Measurements from ENCODE around the gene NONO.
"Not testable (repeated sequence)": the region's sequence is repeated elsewhere in the genome, so short reads cannot be mapped to it uniquely, and the experiment has no call there.

Gene NONO, protein sequence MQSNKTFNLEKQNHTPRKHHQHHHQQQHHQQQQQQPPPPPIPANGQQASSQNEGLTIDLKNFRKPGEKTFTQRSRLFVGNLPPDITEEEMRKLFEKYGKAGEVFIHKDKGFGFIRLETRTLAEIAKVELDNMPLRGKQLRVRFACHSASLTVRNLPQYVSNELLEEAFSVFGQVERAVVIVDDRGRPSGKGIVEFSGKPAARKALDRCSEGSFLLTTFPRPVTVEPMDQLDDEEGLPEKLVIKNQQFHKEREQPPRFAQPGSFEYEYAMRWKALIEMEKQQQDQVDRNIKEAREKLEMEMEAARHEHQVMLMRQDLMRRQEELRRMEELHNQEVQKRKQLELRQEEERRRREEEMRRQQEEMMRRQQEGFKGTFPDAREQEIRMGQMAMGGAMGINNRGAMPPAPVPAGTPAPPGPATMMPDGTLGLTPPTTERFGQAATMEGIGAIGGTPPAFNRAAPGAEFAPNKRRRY

DNA sequence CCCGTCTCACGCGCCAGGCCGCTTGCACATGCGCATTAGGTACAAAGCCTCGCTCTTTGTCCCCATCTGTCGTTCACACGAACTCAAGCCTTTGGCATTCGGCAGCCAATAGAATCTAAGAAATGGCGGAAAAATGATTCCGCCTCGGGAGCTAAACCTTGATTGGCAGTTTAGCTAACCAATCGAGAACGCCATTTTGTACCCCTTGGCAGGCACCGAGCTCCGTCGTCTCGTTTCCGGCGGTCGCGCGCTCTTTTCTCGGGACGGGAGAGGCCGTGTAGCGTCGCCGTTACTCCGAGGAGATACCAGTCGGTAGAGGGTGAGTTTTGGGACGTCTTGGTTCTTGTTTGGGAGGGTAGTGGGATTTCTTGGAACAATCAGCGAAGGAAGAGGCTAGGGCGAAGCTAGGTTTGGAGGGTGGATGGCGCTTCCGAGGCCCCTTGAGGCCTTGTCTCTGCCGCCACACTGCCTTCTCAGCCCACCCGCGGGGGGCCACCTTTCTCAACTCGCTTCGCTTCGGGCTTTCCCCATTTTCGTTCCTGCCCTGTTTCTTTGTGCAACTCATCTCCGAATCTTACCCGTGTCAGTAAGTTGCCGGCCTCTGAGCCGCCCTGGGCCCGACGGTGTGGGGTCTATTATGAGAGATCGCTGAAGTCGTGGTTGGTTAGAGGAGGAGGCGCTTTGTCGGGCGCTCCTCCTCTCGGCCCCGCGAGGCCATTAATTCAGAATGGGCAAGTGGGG, at the start of gene NONO:
Gene NONO (plus strand): TSS at position 233 of the 741 bp plus-strand sequence. CDS start 7,003 bp downstream, outside the sequence.
- in situ Hi-C loops (cut with MboI; ENCODE audit: low sequenced_read_pairs) = no loop called here

DNA sequence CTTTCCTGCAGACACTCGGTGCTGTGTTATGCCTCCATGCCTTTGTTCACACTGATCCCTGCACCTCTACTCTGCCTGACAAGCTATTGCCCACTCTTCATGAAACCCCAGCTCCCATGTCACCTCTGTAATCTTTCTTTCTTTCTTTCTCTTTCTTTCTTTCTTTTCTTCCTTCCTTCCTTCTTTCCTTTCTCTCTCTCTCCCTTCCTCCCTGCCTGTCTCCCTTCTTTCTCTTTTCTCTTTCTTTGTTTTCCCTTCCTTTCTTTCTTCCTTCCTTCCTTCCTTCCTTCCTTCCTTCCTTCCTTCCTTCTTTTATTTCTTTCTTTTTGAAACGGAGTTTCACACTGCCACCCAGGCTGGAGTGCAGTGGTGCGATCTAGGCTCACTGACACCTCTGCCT, 48.0 kb upstream of the NONO start:
- in situ Hi-C loops (cut with MboI; ENCODE audit: low sequenced_read_pairs) = no loop called here

DNA sequence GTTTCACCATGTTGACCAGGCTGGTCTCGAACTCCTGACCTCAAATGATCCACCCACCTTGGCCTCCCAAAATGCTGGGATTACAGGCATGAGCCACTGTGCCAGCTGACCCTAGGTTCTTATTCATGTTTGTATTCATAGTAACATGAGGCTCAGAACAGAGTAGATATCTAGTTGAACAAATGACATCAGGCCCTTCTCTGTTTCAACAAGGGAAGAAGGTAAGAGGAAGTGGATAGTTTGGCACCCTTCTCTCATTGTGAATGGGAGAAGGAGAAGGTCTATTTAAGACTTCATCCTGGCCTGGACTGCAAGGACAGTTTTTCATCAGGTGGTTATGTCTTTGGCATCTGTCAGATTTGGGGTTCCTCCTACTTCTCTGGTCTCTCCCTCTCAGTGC, 46.6 kb upstream of the NONO start:
- in situ Hi-C loops (cut with MboI; ENCODE audit: low sequenced_read_pairs) = no loop called here

DNA sequence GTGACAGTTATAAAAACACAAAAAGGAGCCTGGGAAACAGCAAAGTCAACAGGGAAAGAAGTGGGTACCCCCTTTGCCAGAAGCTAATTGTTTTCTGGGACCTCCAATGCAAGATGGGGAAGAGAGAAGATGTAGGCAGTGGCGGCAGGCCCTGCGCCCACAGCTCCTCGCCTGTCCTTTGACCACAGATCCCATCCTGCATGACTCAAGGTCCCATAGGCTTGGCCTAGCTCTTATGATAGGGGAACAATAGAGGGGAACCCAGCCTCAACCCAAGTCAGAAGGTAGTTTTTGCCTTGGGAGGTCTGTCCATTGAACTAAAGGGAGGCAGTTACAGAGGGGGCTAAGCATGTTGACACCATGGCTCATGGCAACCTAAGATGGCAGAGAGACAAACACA, 43.7 kb upstream of the NONO start:
- in situ Hi-C loops (cut with MboI; ENCODE audit: low sequenced_read_pairs) = no loop called here

DNA sequence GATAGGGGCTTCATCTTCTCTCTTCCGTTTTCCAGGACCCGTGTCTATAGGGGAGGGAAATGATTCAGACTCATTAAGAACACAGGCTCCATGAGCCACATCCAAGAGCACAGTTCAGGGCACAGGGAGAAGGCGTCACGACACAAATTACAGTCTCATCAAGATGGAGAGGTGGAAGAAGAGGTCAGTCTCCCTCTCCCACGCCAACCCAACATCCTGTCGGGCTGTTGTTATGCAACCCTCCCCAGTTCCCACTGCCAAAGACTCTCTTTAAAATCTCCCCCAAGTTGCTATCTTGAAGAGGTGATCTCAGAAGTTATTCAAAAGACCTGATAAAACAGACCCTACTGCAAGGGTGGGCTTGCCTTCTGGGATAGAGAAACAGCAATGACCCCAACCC, 42.1 kb upstream of the NONO start:
- in situ Hi-C loops (cut with MboI; ENCODE audit: low sequenced_read_pairs) = no loop called here

DNA sequence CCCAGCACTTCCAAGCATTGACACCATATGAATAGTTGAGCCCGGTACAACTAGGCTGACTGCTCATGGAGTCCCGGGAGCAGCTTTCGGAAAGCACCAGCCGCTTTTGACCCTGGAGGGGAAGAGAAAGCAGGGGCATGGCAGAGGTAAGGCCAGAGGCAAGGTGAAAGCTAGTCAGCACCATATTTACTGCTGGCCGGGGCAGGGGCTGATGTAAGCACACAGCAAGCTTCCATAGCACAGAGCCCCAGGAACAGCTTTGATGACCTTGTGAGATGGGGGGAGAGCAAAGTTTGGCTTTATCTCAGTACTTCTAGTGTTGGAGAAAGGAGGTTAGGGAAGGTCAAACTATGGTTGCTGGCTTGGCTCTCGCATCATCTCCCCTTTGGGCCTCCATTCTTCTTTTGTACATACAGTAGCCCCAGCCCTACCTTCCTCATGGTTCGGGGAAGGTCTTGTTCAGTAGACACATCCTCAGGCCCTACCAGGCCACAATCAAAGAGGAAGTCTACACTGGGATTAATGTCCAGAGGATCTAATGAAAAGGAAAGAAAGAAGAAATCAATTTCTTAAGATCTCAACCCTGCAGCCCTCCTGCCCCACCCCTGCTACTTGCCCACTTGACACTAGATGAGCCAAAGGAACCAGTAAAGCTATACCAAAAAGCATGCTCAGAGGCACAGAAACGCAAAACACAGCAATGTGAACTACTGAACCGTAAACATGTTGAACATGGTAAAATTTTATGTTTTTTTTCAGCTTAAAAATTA, 38.9 kb upstream of the NONO start:
- in situ Hi-C loops (cut with MboI; ENCODE audit: low sequenced_read_pairs) = no loop called here

DNA sequence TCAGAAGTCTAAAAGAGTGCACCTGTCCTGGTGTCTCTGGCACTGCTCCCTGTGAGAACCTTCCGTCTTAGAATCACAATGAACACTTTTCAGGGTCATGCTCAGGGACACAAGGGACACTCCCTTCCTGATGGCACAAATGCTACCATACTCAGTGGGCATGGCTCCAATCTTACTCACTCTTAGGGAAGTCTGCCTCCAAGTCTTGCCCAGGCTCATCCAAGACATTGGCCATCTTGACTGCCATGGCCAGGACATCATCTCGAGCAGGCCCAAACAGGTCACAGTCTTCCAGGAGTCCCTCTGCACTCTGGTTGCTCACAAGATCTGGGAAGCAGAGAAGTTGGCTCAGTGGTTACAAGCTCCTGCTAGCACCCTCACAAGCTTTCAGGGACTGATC, 38.3 kb upstream of the NONO start:
- in situ Hi-C loops (cut with MboI; ENCODE audit: low sequenced_read_pairs) = no loop called here

DNA sequence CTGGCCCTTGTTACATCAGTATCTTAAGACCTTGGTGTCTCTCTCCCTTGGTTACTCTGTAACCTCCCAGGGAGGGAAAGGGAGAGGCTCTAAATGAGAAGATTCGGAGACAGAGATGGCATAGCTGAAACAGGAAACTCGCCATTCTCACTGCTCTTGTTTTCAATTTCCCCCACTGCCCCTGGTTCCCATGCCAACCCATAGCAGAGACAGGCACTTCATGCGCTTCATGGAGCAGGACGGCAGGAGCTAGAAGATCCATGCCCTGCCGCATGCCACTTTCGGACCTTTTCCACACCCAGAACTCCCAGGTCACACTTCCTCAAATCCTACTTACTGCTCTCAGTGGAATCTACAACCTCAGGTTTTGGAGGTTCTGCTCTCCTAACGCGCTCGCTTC, 32.6 kb upstream of the NONO start:
- in situ Hi-C loops (cut with MboI; ENCODE audit: low sequenced_read_pairs) = no loop called here

DNA sequence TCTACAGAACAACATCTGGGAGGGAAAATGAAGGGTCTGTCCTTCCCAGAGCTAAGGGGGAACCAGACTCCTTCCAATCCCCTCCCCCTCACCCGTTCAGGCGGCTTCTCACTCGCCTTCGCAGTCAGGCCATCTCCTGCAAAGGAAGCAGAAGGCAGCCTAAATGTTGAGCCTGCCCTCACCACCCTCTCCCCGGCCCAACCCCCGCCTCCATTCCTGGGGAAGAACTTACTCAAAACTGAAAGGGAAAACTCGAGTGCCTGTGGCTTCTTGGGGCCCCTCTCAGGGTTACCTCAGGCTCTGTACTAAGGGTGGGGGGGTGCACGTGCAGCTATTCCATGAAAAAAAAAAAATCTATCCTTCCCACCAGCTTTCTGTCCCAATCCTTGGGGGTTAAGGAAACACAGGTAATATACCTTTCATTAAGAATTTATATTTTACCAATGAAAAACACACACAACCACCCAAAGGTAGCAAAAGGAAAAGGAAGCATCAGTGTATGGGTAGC, 31.9 kb upstream of the NONO start:
- in situ Hi-C loops (cut with MboI; ENCODE audit: low sequenced_read_pairs) = no loop called here

DNA sequence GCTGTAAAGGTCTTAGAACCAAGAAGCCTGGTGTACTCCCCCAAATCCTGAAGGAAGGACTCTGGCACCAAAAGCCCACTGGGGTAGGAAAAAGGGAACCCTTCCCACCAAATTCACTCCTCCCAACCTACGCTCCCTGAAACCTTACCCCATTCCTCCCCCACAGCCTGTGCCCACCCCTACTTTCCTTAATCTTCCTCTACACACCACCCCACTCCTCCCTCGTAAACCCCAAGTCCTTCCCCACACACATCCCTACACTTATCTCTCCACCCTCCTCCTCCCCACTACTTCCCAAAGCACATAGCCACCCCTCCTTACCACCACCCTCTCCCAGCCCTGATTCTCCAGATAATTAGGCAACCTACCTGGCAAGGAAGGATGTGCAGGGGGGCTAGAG, 31.2 kb upstream of the NONO start:
- in situ Hi-C loops (cut with MboI; ENCODE audit: low sequenced_read_pairs) = no loop called here

DNA sequence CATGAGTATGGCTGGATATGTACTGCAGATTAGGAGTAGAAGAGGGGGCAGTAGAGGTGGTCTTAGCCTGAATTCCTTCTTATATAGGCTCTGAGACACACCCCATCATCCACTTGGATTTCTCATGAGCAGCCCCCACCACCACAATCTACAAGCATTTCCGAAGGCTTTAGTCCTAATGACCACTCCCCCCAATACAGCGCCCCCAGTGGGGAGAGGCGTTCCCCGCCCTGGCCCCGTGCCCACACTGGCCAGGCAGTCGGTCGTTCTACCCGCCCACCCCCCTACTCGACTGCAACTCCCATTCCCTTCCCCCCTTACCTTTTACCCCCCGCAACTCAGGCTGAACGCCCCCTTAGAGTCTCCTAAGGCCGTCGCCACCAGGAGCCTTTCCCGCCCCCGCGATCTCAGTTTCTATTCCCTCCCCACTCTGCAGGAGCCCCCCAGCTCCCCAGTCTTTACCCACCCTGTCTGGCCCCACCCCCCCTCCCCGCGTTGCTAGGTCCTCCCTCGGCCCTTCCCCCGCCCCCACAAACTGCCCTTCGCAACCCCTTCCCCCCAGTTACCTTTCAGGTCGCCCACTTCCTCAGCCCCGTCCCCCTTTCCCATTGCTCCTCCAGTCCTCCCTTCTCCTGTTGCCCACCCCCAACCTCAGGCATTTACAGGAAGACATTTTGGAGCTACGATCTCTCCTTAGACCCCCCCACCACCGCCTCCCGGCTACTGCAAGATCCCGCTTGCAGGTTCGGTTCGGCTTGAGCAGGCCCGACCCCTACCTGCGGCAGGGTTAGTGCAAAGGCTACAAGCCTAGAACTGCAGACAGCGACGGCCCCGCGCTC, 30.0 kb upstream of the NONO start:
- in situ Hi-C loops (cut with MboI; ENCODE audit: low sequenced_read_pairs) = no loop called here

DNA sequence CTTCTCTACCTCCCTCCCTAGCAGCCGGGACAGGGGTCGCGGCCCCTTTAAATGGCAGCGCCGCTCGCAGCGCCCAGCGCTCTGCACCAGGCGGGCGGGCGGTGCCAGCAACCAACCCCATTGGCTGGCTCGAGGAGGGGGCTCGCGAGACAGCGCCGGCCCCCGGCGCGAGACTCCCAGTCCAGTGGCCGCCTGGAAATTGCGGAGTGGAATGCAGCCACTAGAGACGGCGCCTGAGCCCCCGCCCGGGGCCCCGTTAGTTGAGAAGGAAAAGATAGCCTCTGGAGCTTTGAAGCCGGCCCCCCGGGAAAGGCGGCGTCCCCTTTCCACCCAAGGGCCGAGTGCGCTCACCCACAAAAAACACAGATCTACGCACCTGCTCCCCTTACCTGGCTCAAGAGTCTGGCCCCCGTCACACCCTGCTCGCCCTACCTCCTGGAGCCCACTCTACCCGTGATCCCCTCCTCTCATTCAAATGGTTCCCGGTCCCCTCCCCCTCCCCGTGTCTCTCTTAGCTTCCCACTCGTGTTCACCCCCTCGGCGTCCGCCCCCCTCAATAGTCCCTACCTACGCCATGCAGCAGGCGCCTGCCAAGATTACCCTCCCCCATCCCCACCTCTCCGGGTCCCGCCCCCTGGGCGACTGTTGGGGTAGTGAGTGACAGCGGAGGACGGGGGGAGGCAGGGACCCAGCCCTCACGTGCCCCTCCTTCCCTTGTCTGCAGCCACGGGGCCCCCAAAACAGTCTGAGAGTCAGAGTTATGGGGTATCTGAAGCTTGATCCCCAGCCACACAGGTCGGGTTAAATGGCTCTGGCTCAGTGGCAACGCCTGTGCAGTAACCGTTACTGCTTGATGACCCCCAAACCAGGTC, 29.1 kb upstream of the NONO start, which contains the start of gene ZMYM3:
Gene ZMYM3 (minus strand): TSS at position 49 of the 872 bp plus-strand sequence. CDS start 885 bp downstream, outside the sequence.
- in situ Hi-C loops (cut with MboI; ENCODE audit: low sequenced_read_pairs) = no loop called here

DNA sequence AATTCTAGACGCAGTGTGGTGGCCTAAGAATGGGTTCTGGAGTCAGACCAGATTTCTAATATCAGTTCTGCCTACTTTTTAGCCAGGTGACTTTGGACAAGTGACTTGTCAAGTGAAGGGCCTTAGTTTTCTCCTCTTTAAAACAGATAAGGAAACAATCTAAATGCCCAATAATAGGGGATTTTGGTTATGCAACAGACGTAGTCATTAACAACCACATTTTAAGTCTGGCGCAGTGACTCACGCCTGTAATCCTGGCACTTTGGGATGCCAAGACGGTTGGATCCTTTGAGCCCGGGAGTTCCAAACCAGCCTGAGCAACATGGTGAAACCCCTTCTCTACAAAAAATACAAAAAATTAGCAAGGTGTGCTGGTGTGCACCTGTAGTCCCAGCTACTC, 27.4 kb upstream of the NONO start:
- in situ Hi-C loops (cut with MboI; ENCODE audit: low sequenced_read_pairs) = no loop called here

DNA sequence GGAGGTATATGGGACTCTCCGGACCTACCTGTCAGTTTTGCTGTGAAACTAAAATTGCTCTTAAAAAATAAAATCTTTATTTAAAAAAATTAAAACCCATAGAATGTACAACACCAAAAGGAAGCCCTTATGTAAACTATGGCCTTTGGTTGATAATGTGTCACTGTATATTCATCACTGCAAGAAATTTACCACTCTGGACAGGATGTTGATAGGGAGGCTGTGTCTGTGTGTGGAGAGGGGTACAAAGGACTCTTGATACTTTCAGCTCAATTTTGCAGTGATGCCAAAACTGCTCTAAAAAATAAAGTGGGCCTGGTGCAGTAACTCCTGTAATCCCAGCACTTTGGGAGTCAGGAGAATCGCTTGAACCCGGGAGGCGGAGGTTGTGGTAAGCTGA, 26.6 kb upstream of the NONO start:
- in situ Hi-C loops (cut with MboI; ENCODE audit: low sequenced_read_pairs) = no loop called here

DNA sequence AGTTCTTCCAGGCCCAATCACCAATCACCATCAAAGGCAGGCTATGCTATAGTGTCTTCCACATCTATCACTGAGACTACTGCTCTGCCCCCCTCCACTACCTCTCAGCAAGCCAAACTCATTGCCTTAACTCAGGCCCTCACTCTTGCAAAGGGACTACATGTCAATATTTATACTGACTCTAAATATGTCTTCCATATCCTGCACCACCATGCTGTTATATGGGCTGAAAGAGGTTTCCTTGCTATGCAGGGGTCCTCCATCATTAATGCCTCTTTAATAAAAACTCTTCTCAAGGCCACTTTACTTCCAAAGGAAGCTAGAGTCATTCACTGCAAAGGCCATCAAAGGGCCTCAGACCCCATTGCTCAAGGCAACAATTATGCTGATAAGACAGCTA, 14.8 kb upstream of the NONO start:
- in situ Hi-C loops (cut with MboI; ENCODE audit: low sequenced_read_pairs) = not testable (repeated sequence)

DNA sequence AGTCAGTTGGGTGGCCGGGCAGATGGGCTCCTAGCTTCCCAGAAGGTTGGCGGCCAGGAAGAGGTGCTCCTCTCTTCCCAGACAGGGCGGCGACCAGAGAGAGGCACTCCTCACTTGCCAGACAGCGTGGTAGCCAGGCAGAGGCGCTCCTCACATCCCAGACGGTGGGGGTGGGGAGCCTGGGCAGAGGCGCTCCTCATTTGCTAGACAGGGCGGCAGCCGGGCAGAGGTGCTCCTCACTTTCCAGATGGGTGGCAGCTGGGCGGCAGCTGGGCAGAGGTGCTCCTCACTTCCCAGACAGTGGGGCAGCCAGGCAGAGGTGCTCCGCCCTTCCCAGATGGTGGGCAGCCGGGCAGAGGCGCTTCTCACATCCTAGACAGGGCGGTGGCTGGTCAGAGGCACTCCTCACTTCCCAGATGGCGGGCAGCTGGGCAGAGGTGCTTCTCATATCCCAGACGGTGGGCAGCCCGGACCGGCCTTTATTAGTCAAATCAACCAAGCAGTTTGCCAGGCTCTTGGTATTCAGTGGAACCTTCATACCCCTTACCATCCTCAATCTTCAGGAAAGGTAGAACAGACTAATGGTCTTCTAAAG, 13.5 kb upstream of the NONO start:
- in situ Hi-C loops (cut with MboI; ENCODE audit: low sequenced_read_pairs) = no loop called here

DNA sequence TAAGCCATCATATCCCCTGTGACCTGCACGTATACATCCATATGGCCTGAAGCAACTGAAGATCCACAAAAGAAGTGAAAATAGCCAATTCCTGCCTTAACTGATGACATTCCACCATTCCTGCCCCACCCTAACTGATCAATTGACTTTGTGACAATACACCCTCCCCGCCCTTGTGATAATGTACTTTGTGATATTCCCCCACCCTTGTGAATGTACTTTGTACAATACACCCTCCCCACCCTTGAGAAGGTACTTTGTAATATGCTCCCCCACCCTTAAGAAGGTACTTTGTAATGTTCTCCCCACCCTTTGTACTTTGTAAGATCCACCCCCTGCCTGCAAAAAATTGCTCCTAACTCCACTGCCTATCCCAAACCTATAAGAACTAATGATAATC, 11.1 kb upstream of the NONO start:
- in situ Hi-C loops (cut with MboI; ENCODE audit: low sequenced_read_pairs) = not testable (repeated sequence)

DNA sequence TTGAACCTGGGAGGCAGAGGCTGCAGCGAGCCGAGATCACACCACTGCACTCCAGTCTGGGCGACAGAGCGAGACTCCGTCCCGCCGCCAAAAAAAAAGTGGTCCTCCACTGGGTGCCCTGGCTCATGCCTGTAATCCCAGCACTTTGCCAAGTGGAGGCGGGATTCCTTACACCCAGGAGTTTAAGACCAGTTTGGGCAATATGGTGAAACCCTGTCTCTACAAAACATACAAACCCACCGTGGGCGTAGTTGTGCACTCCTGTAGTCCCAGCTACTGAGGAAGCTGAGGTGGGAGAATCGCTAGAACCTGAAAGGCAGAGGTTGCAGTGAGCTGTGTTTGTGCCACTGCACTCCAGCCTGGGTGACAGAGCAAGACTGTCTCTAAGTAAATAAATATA, 2.1 kb upstream of the NONO start:
- in situ Hi-C loops (cut with MboI; ENCODE audit: low sequenced_read_pairs) = not testable (repeated sequence)

Measured in HL-60/S4 treated with phorbol 12-myristate 13-acetate at 8.2 ng/mL for 4 days and 3 days (cell line).